Measurements from ENCODE around the gene KIAA0930. TPM values are rescaled to one million over a fixed set of nuclear protein-coding genes. Genes with fewer than 3 reads are reported as not detected.

The KIAA0930 gene
- total RNA-seq, 1 donor from 2014 or later: 107 TPM

GRCh38 chr22:45164270-45165088 is 76.2 kb downstream of the KIAA0930 start:
- peak overlapping the region; percentile 93 for H3K4me3 Mint-ChIP-seq (ENCODE audit: unreplicated experiment)

GRCh38 chr22:45163451-45164269 is 77.0 kb downstream of the KIAA0930 start, which contains the start of gene NUP50:
NUP50 (plus strand) TSS chr22:45163925; CDS start chr22:45168178, 4,253 bp downstream.
- Histone ChIP-seq H3K27ac (ENCODE audit: low read depth, low read length) (peak within 1 kb of the TSS; percentile 95), H3K27me3 (ENCODE audit: insufficient read depth, low read length) (no peaks in the 10 kb centered on the region), H3K9ac (ENCODE audit: low read length) (peak within 1 kb of the TSS; percentile 97), H2AFZ (ENCODE audit: low read depth, low read length) (peak within 1 kb of the TSS; percentile 94), H3K4me2 (ENCODE audit: low read length) (peak within 1 kb of the TSS; percentile 98), H3K36me3 (ENCODE audit: insufficient read depth, low read length) (peaks cover 14% of the 10 kb centered on the region), H3K4me3 (ENCODE audit: insufficient read depth, low read depth, low read length) (peak within 1 kb of the TSS; percentile 90), H4K20me1 (ENCODE audit: insufficient read depth, low read length) (peaks cover 35% of the 10 kb centered on the region), H3K79me2 (ENCODE audit: insufficient read depth, low read length) (peaks cover 87% of the 10 kb centered on the region), H3K4me1 (ENCODE audit: insufficient read depth, low read length) (peaks cover 23% of the 10 kb centered on the region), H3K9me3 (ENCODE audit: insufficient read depth, low read depth, low read length) (no peaks in the 10 kb centered on the region)
- peaks cover 28% of the 10 kb centered on the region for H3K4me1 Mint-ChIP-seq (ENCODE audit: low read depth, unreplicated experiment)
- peak within 1 kb of the TSS; percentile 91 for H3K27ac Mint-ChIP-seq (ENCODE audit: unreplicated experiment)
- H3K4me3 Mint-ChIP-seq (ENCODE audit: unreplicated experiment): peak within 1 kb of the TSS; percentile 93
- TF ChIP-seq CTCF (IDR thresholded peaks at IDR 0.05; ENCODE audit: insufficient read depth, low read depth, low read length) (no peak), EZH2 (IDR thresholded peaks at IDR 0.05; ENCODE audit: insufficient read depth, low read length) (no peak)
- DNase-seq (ENCODE audit: low read depth) (peak; percentile 83), FAIRE-seq (no peak)
- peaks cover 2% of the 10 kb centered on the region for H3K36me3 Mint-ChIP-seq (ENCODE audit: low read depth, unreplicated experiment)
- no peaks in the 10 kb centered on the region for H3K27me3 Mint-ChIP-seq (ENCODE audit: low read depth, unreplicated experiment)
- no peaks in the 10 kb centered on the region for H3K9me3 Mint-ChIP-seq (ENCODE audit: unreplicated experiment)

More at GRCh38 chr22:45164270-45165088, 76.2 kb downstream of the KIAA0930 start:
- H3K27ac ChIP-seq (ENCODE audit: low read depth, low read length): peak overlapping the region; percentile 77
- peak overlapping the region; percentile 96 for H3K4me2 ChIP-seq (ENCODE audit: low read length)
- H3K27ac Mint-ChIP-seq (ENCODE audit: unreplicated experiment): peak overlapping the region; percentile 2
- H3K9ac ChIP-seq (ENCODE audit: low read length): peak overlapping the region; percentile 97
- H3K4me1 Mint-ChIP-seq (ENCODE audit: low read depth, unreplicated experiment): peaks cover 28% of the 10 kb centered on the region
- peak; percentile 17 for DNase-seq (ENCODE audit: low read depth)
- peaks cover 2% of the 10 kb centered on the region for H3K36me3 Mint-ChIP-seq (ENCODE audit: low read depth, unreplicated experiment)
- H3K4me3 ChIP-seq (ENCODE audit: insufficient read depth, low read depth, low read length): peak overlapping the region; percentile 90
- FAIRE-seq: no peak
- peak overlapping the region; percentile 64 for H2AFZ ChIP-seq (ENCODE audit: low read depth, low read length)
- H3K9me3 ChIP-seq (ENCODE audit: insufficient read depth, low read depth, low read length): no peaks in the 10 kb centered on the region
- no peak for TF ChIP-seq CTCF (IDR thresholded peaks at IDR 0.05; ENCODE audit: insufficient read depth, low read depth, low read length)
- TF ChIP-seq EZH2 (IDR thresholded peaks at IDR 0.05; ENCODE audit: insufficient read depth, low read length): no peak
- H3K9me3 Mint-ChIP-seq (ENCODE audit: unreplicated experiment): no peaks in the 10 kb centered on the region
- no peaks in the 10 kb centered on the region for H3K27me3 Mint-ChIP-seq (ENCODE audit: low read depth, unreplicated experiment)
- peaks cover 22% of the 10 kb centered on the region for H3K4me1 ChIP-seq (ENCODE audit: insufficient read depth, low read length)
- peaks cover 35% of the 10 kb centered on the region for H4K20me1 ChIP-seq (ENCODE audit: insufficient read depth, low read length)
- H3K36me3 ChIP-seq (ENCODE audit: insufficient read depth, low read length): peaks cover 14% of the 10 kb centered on the region
- peaks cover 84% of the 10 kb centered on the region for H3K79me2 ChIP-seq (ENCODE audit: insufficient read depth, low read length)
- H3K27me3 ChIP-seq (ENCODE audit: insufficient read depth, low read length): no peaks in the 10 kb centered on the region

Data from astrocyte (in vitro differentiated cells and primary cell).